Nephron progenitor cell (in vitro differentiated cells): ENCODE results near the gene CD22.
"Not testable (repeated sequence)": the region's sequence is repeated elsewhere in the genome, so short reads cannot be mapped to it uniquely, and the experiment has no call there.

ENCODE experiments used
- DNase-seq: peaks from one replicate; pipeline ENCODE4 v3.0.0; 2021
- H3K27ac Mint-ChIP-seq: 2 replicates; pipeline ENCODE4 v1.8.0; 2021; ENCODE audit warnings: mild to moderate bottlenecking, moderate library complexity, mixed read lengths
- H3K27me3 Mint-ChIP-seq: 2 replicates; pipeline ENCODE4 v1.8.0; 2021; ENCODE audit warnings: mild to moderate bottlenecking, low read depth, mixed read lengths; ENCODE audit not compliant: poor library complexity
- H3K36me3 Mint-ChIP-seq: 2 replicates; pipeline ENCODE4 v1.8.0; 2021; ENCODE audit warnings: low read depth, mixed read lengths
- H3K4me1 Mint-ChIP-seq: 2 replicates; pipeline ENCODE4 v1.8.0; 2021; ENCODE audit warnings: mixed read lengths
- H3K4me3 Mint-ChIP-seq: 2 replicates; pipeline ENCODE4 v1.8.0; 2021; ENCODE audit warnings: mild to moderate bottlenecking, moderate library complexity, mixed read lengths
- H3K9me3 Mint-ChIP-seq: 2 replicates; pipeline ENCODE4 v1.8.0; 2021; ENCODE audit warnings: mild to moderate bottlenecking, moderate library complexity, mixed read lengths
- CTCF ChIP-seq: fragments of 200-600 bp; sonication (generic); IDR thresholded peaks from 2 replicates; pipeline ENCODE4 v1.5.0; 2021; ENCODE audit warnings: antibody characterized with exemption

CD22 gene

GRCh38 chr19:35285095-35285449, 43.9 kb upstream of the CD22 start:
- H3K27me3 Mint-ChIP-seq, result peaks cover 11% of the 10 kb centered on the region
- DNase-seq, result no peak
- H3K36me3 Mint-ChIP-seq, result no peaks in the 10 kb centered on the region
- H3K27ac Mint-ChIP-seq, result peak overlapping the region; percentile 59
- peaks cover 54% of the 10 kb centered on the region for H3K4me1 Mint-ChIP-seq
- H3K4me3 Mint-ChIP-seq, result no peak overlapping the region
- TF ChIP-seq CTCF, result no peak
- H3K9me3 Mint-ChIP-seq, result no peaks in the 10 kb centered on the region

- H3K9me3 Mint-ChIP-seq, H3K36me3 Mint-ChIP-seq, DNase-seq, H3K4me3 Mint-ChIP-seq: not testable (repeated sequence)
- H3K27me3 Mint-ChIP-seq, result peaks cover 15% of the 10 kb centered on the region
- H3K27ac Mint-ChIP-seq, result peak overlapping the region; percentile 59
- H3K4me1 Mint-ChIP-seq, result peaks cover 54% of the 10 kb centered on the region
These were observed 43.5 kb upstream of the CD22 start for GRCh38 chr19:35285465-35285864.

GRCh38 chr19:35286101-35286500, 42.9 kb upstream of the CD22 start:
- H3K4me1 Mint-ChIP-seq, result peaks cover 50% of the 10 kb centered on the region
- H3K36me3 Mint-ChIP-seq, H3K27ac Mint-ChIP-seq, DNase-seq, H3K9me3 Mint-ChIP-seq, H3K4me3 Mint-ChIP-seq: not testable (repeated sequence)
- peaks cover 16% of the 10 kb centered on the region for H3K27me3 Mint-ChIP-seq

GRCh38 chr19:35287713-35288112, 41.3 kb upstream of the CD22 start:
- no peak for TF ChIP-seq CTCF
- peaks cover 42% of the 10 kb centered on the region for H3K4me1 Mint-ChIP-seq
- no peak overlapping the region for H3K4me3 Mint-ChIP-seq
- H3K27me3 Mint-ChIP-seq, result peaks cover 17% of the 10 kb centered on the region
- DNase-seq, result no peak
- H3K36me3 Mint-ChIP-seq, result no peaks in the 10 kb centered on the region
- H3K27ac Mint-ChIP-seq, result no peak overlapping the region
- no peaks in the 10 kb centered on the region for H3K9me3 Mint-ChIP-seq

GRCh38 chr19:35288331-35288730, 40.7 kb upstream of the CD22 start:
- no peak for TF ChIP-seq CTCF
- DNase-seq, result no peak
- Mint-ChIP-seq H3K9me3 (no peaks in the 10 kb centered on the region), H3K36me3 (no peaks in the 10 kb centered on the region), H3K27me3 (peaks cover 14% of the 10 kb centered on the region), H3K4me1 (peaks cover 36% of the 10 kb centered on the region), H3K27ac (peak overlapping the region; percentile 39), H3K4me3 (no peak overlapping the region)

- Mint-ChIP-seq H3K9me3 (no peaks in the 10 kb centered on the region), H3K27me3 (peaks cover 12% of the 10 kb centered on the region), H3K4me1 (peaks cover 35% of the 10 kb centered on the region), H3K4me3 (no peak overlapping the region), H3K27ac (no peak overlapping the region), H3K36me3 (no peaks in the 10 kb centered on the region)
- no peak for TF ChIP-seq CTCF
- DNase-seq, result no peak
These were observed 40.1 kb upstream of the CD22 start for GRCh38 chr19:35288906-35289305.

- DNase-seq, result no peak
- Mint-ChIP-seq H3K4me1 (peaks cover 26% of the 10 kb centered on the region), H3K4me3 (no peak overlapping the region), H3K36me3 (no peaks in the 10 kb centered on the region), H3K27me3 (peaks cover 13% of the 10 kb centered on the region), H3K9me3 (no peaks in the 10 kb centered on the region), H3K27ac (no peak overlapping the region)
- TF ChIP-seq CTCF, result no peak
These were observed 38.4 kb upstream of the CD22 start for GRCh38 chr19:35290381-35291127.
